Left ventricle myocardium inferior (tissue), 1 donor: ENCODE results near the gene PLXNA3. TPM values are rescaled to one million over a fixed set of nuclear protein-coding genes. Genes with fewer than 3 reads are reported as not detected.

Experiments
- DNase-seq: peaks from one replicate; pipeline ENCODE4 v3.0.0-alpha.2; 2020
- H3K27ac ChIP-seq: fragments of 200-600 bp; replicated peaks from 2 replicates; pipeline ENCODE4 v1.8.0; 2021
- H3K27me3 ChIP-seq: fragments of 200-600 bp; 2 replicates; pipeline ENCODE4 v1.8.0; 2021; ENCODE audit warnings: low read depth
- H3K36me3 ChIP-seq: fragments of 200-600 bp; 2 replicates; pipeline ENCODE4 v1.8.0; 2021
- H3K4me1 ChIP-seq: fragments of 200-600 bp; 2 replicates; pipeline ENCODE4 v1.8.0; 2021
- H3K4me3 ChIP-seq: fragments of 200-600 bp; 2 replicates; pipeline ENCODE4 v1.8.0; 2021; ENCODE audit warnings: mild to moderate bottlenecking, moderate library complexity
- H3K9me3 ChIP-seq: fragments of 200-600 bp; replicated peaks from 2 replicates; pipeline ENCODE4 v1.8.0; 2021
- CTCF ChIP-seq: fragments of 200-600 bp; IDR thresholded peaks from 2 replicates; pipeline ENCODE4 v1.8.0; 2021; ENCODE audit warnings: antibody characterized with exemption, mild to moderate bottlenecking, borderline replicate concordance
- intact Hi-C: fragments of 100-400 bp; cut with micrococcal nuclease; formaldehyde crosslinking; loops from one replicate; pipeline ENCODE4 v1.11.0; 2022
- total RNA-seq: library from RNA; stranded (reverse); fragmentation: NEBNext Ultra II Directional; extraction: Animal tissue kit (Norgen Biotek cat#: 25700); gene quantifications from one replicate; pipeline ENCODE4 v1.2.1, GENCODE V29; 2021
- donor health status: DM: no; HTN: yes; CAD: no; lungs with severe emphysema.

The PLXNA3 gene
- total RNA-seq, 1 donor from 2014 or later: 16.6 TPM

- H3K4me1 ChIP-seq: peaks cover 9% of the 10 kb centered on the region
- no peak overlapping the region for H3K4me3 ChIP-seq
- no peak overlapping the region for H3K27ac ChIP-seq
- no peaks in the 10 kb centered on the region for H3K27me3 ChIP-seq
- peaks cover 7% of the 10 kb centered on the region for H3K36me3 ChIP-seq
- intact Hi-C loops: no loop called here
- TF ChIP-seq CTCF: no peak
- H3K9me3 ChIP-seq: no peaks in the 10 kb centered on the region
- DNase-seq: no peak
Observed at GRCh38 chrX:154462396-154462795, 4.3 kb downstream of the PLXNA3 start.

GRCh38 chrX:154463611-154464220, 5.6 kb downstream of the PLXNA3 start:
- Histone ChIP-seq H3K4me1 (peaks cover 9% of the 10 kb centered on the region), H3K27me3 (no peaks in the 10 kb centered on the region), H3K36me3 (peaks cover 12% of the 10 kb centered on the region), H3K4me3 (no peak overlapping the region), H3K27ac (no peak overlapping the region), H3K9me3 (no peaks in the 10 kb centered on the region)
- intact Hi-C loops: no loop called here
- no peak for TF ChIP-seq CTCF
- no peak for DNase-seq

GRCh38 chrX:154464806-154465365, 6.8 kb downstream of the PLXNA3 start:
- H3K4me1 ChIP-seq: peaks cover 1% of the 10 kb centered on the region
- no peak for DNase-seq
- no peak overlapping the region for H3K27ac ChIP-seq
- no peak for TF ChIP-seq CTCF
- no peak overlapping the region for H3K4me3 ChIP-seq
- H3K27me3 ChIP-seq: no peaks in the 10 kb centered on the region
- intact Hi-C loops: no loop called here
- H3K9me3 ChIP-seq: no peaks in the 10 kb centered on the region
- H3K36me3 ChIP-seq: peaks cover 20% of the 10 kb centered on the region

GRCh38 chrX:154465601-154466000, 7.5 kb downstream of the PLXNA3 start:
- no peak for DNase-seq
- Histone ChIP-seq H3K4me3 (no peak overlapping the region), H3K36me3 (peaks cover 27% of the 10 kb centered on the region), H3K9me3 (no peaks in the 10 kb centered on the region), H3K4me1 (no peaks in the 10 kb centered on the region), H3K27me3 (no peaks in the 10 kb centered on the region), H3K27ac (no peak overlapping the region)
- intact Hi-C loops: no loop called here
- no peak for TF ChIP-seq CTCF

GRCh38 chrX:154466036-154466435, 8.0 kb downstream of the PLXNA3 start:
- no peak for DNase-seq
- H3K4me1 ChIP-seq: no peaks in the 10 kb centered on the region
- H3K36me3 ChIP-seq: peaks cover 28% of the 10 kb centered on the region
- TF ChIP-seq CTCF: no peak
- no peaks in the 10 kb centered on the region for H3K27me3 ChIP-seq
- no peaks in the 10 kb centered on the region for H3K9me3 ChIP-seq
- intact Hi-C loops: no loop called here
- H3K27ac ChIP-seq: no peak overlapping the region
- no peak overlapping the region for H3K4me3 ChIP-seq
